Measurements from ENCODE around the gene CST9. TPM values are rescaled to one million over a fixed set of nuclear protein-coding genes. Genes with fewer than 3 reads are reported as not detected.

Gene CST9
- total RNA-seq, 1 experiment from 2014 or later = not detected

DNA sequence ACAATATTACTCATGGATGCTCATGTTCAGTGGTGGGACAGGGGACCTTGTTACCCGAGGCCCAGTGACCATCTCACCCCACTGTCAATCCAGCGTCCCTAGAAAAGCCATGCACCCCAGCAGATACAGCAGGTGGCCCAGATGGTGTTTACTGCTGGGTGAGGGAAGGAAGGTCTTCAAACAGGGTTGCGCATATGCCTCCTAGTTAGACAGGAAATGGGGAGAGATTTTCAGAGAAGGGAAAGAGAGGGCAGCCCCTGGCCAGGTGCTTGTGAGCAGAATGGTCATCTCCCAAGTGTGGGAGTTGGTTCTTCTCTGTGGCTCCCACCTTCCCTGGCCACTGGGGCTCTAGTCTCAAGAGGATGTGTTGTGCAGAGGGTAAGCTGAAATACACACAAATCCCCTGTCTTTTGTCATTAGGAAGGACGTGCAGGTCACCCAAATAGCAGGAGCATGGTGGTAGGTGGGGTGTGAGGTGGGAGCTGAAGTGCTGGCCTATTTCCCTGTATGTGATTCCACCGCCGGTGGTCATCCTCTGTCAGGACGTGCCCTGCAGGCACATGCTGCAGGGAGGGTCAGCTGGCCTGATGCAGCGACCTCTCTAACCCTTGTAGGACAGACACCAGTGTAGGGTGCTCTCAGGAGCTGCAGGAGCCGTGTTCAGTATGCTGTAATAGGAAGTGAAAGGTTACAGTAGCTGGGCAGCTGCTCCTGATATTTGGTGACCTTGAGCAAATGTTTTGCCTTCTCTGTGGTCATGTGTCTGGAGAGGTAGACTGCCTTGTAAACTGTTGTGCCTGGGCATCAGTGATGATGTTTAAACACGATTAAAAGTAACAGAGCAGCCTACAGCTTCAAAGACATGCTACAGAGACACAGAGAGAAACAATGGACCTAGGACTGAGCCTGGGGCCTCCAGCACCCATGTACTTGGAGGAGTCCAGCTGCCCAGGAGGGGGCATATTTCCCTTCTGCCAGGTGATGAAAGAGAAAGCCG lies 35.3 kb upstream of the CST9 start:
- Histone ChIP-seq H3K79me2 (ENCODE audit: insufficient read depth, low read length) (peaks cover 15% of the 10 kb centered on the region), H3K9me3 (ENCODE audit: control insufficient read depth in 1 of 2, insufficient read depth in 1 of 2, low read depth in 1 of 2, low read length in 2 of 2) (no peaks in the 10 kb centered on the region), H3K9ac (ENCODE audit: low read length) (no peak overlapping the region), H3K4me1 (ENCODE audit: control insufficient read depth in 1 of 2, insufficient read depth in 2 of 2, low read length in 2 of 2) (peaks cover 25 to 34% of the 10 kb centered on the region in 2 experiments), H3K27ac (ENCODE audit: low read depth, low read length) (no peak overlapping the region), H2AFZ (ENCODE audit: low read depth, low read length, poor library complexity, severe bottlenecking) (no peak overlapping the region), H3K4me3 (replicated peaks in 1 of 2; ENCODE audit: low read depth in 1 of 2, low read length in 2 of 2) (no peak overlapping the region), H3K27me3 (ENCODE audit: insufficient read depth, low read length) (no peaks in the 10 kb centered on the region), H3K4me2 (ENCODE audit: low read length) (no peak overlapping the region), H3K36me3 (ENCODE audit: control insufficient read depth in 1 of 2, insufficient read depth in 2 of 2, low read length in 2 of 2) (no peaks in the 10 kb centered on the region), H3K9me2 (ENCODE audit: insufficient read depth) (no peaks in the 10 kb centered on the region), H4K20me1 (ENCODE audit: insufficient read depth) (no peaks in the 10 kb centered on the region)
- no peak for TF ChIP-seq ZNF274 (IDR thresholded peaks at IDR 0.05; ENCODE audit: low read depth, low read length)
- TF ChIP-seq, protein P1, sequence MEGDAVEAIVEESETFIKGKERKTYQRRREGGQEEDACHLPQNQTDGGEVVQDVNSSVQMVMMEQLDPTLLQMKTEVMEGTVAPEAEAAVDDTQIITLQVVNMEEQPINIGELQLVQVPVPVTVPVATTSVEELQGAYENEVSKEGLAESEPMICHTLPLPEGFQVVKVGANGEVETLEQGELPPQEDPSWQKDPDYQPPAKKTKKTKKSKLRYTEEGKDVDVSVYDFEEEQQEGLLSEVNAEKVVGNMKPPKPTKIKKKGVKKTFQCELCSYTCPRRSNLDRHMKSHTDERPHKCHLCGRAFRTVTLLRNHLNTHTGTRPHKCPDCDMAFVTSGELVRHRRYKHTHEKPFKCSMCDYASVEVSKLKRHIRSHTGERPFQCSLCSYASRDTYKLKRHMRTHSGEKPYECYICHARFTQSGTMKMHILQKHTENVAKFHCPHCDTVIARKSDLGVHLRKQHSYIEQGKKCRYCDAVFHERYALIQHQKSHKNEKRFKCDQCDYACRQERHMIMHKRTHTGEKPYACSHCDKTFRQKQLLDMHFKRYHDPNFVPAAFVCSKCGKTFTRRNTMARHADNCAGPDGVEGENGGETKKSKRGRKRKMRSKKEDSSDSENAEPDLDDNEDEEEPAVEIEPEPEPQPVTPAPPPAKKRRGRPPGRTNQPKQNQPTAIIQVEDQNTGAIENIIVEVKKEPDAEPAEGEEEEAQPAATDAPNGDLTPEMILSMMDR (IDR thresholded peaks at IDR 0.05 in 2 of 3, conservative IDR thresholded peaks at IDR 0.05 in 1 of 3; ENCODE audit: borderline replicate concordance in 1 of 3, insufficient read depth in 1 of 3, low read depth in 2 of 3, low read length in 2 of 3) = no peak
- TF ChIP-seq POLR2AphosphoS5 (IDR thresholded peaks at IDR 0.05; ENCODE audit: low read depth, low read length) = no peak
- TF ChIP-seq ZBTB33 (IDR thresholded peaks at IDR 0.05; ENCODE audit: extremely low read depth, insufficient replicate concordance, low read length) = no peak
- no peak for TF ChIP-seq SIN3A (IDR thresholded peaks at IDR 0.05; ENCODE audit: low read depth)
- no peak for TF ChIP-seq RAD21 (IDR thresholded peaks at IDR 0.05; ENCODE audit: low read depth)
- TF ChIP-seq FOSL1 (IDR thresholded peaks at IDR 0.05; ENCODE audit: low read depth) = no peak
- intact Hi-C loops (cut with micrococcal nuclease) = no loop called here
- ChIA-PET POLR2A (no interaction called here), RAD21 (ENCODE audit: low non-redundant PET in 1 of 2, low total read pairs in 2 of 2, uncharacterized antibody in 2 of 2, unreplicated experiment in 2 of 2) (no interaction called here), CTCF (no interaction called here)
- BruUV-seq (replicated peaks) = no TSS peak
- DNase-seq (ENCODE audit: low read depth, low spot score) (no peak), ATAC-seq (no peak)

Measured in HCT116 (cell line).